A673 (cell line): ENCODE results near the gene MESD.

Source experiments
- EZH2 ChIP-seq: fragments of 200-600 bp; sonication (generic); IDR thresholded peaks from 2 replicates; pipeline ENCODE4 v1.6.1; 2017; ENCODE audit warnings: borderline replicate concordance, low read depth, mild to moderate bottlenecking, mixed read lengths, antibody characterized with exemption, low read length; ENCODE audit not compliant: poor library complexity, severe bottlenecking
- TF ChIP-seq, protein P1 (sequence below): fragments of 300-800, 200-600 bp; sonication (generic); conservative IDR thresholded peaks from 2 replicates; pipeline ENCODE4 v1.5.1; 2017; ENCODE audit warnings: low read depth, mild to moderate bottlenecking, antibody characterized with exemption, low read length, moderate library complexity, mixed read lengths

GRCh38 chr15:80940851-80941250 is 48.8 kb downstream of the MESD start:
- TF ChIP-seq, protein P1, sequence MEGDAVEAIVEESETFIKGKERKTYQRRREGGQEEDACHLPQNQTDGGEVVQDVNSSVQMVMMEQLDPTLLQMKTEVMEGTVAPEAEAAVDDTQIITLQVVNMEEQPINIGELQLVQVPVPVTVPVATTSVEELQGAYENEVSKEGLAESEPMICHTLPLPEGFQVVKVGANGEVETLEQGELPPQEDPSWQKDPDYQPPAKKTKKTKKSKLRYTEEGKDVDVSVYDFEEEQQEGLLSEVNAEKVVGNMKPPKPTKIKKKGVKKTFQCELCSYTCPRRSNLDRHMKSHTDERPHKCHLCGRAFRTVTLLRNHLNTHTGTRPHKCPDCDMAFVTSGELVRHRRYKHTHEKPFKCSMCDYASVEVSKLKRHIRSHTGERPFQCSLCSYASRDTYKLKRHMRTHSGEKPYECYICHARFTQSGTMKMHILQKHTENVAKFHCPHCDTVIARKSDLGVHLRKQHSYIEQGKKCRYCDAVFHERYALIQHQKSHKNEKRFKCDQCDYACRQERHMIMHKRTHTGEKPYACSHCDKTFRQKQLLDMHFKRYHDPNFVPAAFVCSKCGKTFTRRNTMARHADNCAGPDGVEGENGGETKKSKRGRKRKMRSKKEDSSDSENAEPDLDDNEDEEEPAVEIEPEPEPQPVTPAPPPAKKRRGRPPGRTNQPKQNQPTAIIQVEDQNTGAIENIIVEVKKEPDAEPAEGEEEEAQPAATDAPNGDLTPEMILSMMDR = no peak
- TF ChIP-seq EZH2 = no peak
